NCI-H146 (cell line): ENCODE results near the gene NECTIN2.
A peak's percentile ranks its signal among the peaks of the same experiment; 100 is the strongest.

Experiments
- DNase-seq: peaks from one replicate; lab custom pipeline; 2025; lab: John Stamatoyannopoulos, UW

The NECTIN2 gene

DNA sequence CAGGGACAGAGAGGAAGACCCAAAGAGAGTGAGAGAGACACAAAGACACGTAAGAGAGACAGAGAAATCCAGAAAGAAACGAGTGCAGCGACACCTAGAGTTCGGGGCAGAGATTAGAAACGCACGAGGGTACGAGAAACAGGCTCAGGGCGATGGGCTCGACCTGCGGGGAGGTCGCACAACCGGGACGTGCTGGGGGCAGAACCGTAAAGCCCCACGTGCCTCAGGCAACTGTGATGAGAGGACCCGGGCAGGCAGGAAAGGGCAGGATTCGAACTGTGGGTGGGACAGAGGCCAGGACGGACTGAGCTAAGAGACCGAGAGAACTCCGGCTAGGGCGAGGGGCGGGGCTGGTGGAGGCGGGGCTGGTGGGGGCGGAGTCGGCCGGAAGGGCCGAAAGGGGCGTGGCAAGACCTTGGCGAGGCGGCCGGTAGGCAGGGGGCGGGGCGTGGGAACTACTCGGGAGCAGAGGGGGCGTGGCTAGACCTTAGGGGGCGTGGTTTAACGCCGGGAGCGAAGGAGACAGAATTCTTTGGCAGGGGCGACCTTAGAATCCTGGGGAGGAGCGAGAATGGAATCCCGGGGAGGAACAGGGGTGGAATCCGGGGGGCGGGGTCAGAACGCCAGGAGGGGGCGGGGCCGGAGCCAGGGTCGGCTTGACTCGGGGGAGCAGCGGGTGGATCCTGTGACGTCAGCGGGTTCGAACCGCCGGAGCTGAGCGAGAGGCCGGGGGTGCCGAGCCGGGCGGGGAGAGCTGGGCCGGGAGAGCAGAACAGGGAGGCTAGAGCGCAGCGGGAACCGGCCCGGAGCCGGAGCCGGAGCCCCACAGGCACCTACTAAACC is at the start of gene NECTIN2:
Gene NECTIN2 (plus strand): TSS at position 686 of the 843 bp plus-strand sequence. CDS start 229 bp downstream, outside the sequence.
- peak; percentile 99 for DNase-seq

DNA sequence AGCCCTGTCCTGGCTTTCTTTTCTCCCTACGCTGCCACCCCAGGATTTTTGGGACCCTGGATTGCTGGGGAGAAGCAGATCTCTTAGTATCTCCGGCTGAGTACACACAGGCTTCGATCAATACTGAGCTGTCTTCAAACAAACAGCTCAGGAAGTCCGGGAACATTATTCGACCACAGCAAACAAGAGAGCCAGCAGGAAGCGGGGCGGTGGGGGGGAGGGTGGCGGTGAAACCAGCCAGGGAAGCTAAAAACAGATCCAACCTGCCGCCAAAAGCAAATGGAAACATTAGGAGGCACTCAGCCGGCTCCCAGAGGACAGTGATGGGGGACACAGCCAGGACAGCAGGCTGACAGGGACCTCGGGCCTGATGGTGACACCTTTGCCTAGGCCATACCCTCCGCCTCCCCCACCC is 49.4 kb upstream of the NECTIN2 start:
- peak; percentile 98 for DNase-seq

DNA sequence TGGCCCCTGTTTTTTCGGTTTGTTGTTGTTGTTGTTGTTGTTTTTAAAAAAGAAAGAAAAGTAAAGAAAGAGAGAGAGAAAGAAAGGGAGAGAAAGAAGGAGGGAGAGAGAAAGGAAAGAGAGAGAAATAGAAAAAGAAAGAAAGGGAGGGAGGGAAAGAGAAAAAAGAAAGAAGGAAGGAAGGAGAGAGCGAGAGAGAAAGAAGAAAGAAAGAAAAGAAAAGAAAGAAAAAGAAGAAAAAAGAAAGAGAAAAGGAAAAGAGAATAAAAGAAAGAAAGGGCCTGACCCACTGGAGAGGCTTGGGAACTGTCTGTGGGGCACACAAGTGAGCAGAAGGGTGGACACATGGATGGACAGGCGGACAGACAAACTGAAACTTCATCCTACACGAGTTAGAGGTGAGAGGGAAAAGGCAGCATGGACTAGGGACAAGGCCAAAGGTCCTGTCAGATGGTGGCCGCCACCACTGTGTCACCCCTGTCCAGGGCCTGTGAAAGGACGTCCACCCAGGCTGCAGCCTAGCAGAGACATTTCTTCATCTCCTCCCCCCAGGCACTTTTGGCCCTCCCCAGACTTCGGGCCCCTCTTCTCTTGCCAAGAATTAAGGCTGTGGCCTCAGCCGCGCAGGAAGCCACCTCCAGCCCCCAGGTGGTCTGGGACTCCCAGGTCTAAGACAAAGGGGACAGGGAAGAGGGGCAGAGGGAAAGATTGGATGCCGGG is 46.3 kb upstream of the NECTIN2 start:
- no peak for DNase-seq

DNA sequence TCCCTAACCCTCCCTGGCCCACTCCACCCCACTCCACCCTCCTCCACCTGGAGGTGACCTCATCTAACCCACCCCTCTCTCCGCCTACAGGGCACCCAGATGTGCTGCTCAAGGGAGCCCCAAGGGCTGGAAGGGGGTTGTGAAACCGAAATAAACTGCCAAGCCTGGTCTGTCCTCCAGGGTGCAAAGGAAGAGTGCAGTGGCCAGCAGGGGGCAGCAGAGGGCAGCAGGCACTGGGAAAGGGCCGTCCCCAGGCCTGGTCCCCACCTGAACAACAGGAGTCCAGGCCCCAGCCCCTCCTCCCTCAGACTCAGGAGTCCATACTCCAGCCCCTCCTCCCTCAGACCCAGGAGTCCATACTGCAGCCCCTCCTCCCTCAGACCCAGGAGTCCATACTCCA is 45.6 kb upstream of the NECTIN2 start:
- DNase-seq, result peak; percentile 82

DNA sequence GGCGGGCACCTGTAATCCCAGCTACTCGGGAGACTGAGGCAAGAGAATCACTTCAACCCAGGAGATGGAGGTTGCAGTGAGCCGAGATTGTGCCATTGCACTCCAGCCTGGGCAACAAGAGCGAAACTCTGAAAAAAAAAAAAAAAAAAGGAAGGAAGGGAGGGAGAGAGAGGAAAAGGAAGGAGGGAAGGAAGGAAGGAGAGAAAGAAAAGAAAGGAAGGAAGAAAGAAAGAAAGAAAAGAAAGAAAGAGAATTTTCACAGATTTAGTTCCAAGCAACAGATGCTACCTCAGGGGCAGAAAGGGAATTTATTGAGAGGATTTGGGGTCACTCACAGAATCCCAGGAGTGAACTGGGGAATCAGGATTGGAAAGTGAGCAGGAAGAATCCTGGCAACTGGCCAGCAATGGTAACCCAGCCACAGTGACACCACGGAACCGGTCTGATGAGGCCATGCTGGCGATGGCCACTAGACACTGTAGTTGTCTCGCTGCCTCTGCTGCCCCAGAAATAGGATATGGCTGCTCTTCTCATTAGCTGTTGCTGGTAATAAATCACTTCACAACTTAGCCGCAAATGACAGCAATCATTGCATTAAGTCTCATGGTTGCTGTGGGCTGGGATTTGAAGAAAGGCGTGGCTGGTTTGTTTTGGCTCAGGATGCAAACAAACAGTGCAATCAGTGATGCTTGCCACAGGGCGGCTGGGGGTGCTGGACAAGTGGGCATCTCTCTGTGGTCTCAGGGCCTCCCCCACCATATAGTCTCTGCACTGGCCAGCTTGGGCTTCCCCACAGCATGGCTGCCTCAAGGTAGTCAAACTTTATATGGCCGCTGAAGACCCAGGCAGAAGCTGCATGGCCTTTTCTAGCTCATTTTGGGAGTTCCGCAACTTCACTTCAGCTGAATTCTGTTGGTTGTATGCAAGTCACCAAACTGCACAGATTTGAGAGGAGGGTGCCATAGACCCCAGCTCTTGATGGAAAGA is 42.4 kb upstream of the NECTIN2 start:
- no peak for DNase-seq

DNA sequence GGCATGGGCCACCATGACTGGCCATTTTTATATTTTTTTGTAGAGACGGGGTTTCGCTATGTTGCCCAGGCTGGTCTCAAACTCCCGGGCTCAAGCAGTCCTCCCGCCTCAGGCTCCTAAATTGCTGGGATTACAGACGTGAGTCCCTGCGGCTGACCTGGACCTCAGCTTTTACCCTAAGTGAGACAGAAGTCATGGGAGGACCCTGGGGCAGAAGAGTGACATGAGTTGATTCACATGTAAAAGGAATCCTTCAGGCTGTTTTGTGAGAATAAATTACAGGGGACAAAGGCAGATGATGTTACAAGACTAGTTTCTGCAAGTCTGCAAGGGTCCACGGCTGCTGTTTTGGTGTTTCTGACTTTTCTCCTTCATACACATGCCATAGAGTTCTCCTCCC is 39.8 kb upstream of the NECTIN2 start:
- DNase-seq, result no peak

DNA sequence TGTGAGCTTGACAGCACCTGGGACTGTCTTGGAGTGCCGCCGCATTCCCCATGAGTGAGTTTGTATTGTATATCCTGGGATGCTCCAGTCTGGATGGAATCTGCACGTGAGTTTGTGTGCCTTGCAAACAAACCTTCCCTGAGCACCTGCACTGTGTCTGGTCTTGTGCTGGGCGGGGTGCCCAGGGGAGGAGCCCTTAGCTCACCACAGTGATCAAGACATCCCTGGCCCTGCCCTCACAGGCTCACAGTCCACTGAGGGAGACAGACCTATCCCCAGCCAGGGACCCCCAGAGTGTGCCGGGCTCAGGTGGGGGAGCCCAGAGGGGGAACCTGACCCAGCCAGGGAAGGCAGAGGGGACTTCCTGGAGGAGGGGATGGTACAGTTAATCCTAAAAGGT is 38.9 kb upstream of the NECTIN2 start:
- DNase-seq, result peak; percentile 96

DNA sequence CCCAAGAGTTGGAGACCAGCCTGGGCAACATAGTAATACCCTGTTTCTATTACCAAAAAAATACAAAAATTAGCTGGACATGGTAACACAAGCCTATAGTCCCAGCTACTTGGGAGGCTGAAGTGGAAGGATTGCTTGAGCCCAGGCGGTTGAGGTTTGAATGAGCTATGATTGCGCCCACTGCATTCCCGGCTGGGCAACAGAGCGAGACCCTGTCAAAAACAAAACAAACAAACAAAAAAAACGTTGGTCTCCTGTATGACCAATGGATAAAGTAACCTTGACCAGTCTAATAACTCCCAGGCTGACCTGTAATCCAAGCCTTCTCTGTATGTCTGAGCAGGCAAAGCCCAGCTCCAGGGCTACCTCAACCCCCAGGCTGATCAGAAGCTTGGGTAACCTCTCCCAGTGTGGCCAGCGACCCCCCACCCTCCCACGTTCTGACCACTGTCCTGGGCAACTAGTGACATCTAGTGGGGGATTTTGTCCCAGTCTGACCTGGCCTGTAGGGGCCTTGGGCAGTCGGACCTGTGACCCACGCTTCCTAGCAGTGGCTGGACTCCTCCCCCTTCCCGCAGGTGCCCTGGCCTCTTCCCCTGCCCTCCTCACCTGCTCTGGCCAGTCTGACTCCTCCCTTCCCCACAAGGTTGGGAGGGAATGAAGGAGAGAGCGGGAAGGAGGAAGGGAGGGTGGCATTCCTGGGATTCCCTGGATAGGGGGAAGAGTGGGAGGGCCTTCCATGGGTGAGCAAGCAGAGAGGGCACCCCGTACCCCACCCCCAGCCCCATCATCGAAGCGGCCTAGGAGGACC is 38.2 kb upstream of the NECTIN2 start:
- DNase-seq, result peak; percentile 97

DNA sequence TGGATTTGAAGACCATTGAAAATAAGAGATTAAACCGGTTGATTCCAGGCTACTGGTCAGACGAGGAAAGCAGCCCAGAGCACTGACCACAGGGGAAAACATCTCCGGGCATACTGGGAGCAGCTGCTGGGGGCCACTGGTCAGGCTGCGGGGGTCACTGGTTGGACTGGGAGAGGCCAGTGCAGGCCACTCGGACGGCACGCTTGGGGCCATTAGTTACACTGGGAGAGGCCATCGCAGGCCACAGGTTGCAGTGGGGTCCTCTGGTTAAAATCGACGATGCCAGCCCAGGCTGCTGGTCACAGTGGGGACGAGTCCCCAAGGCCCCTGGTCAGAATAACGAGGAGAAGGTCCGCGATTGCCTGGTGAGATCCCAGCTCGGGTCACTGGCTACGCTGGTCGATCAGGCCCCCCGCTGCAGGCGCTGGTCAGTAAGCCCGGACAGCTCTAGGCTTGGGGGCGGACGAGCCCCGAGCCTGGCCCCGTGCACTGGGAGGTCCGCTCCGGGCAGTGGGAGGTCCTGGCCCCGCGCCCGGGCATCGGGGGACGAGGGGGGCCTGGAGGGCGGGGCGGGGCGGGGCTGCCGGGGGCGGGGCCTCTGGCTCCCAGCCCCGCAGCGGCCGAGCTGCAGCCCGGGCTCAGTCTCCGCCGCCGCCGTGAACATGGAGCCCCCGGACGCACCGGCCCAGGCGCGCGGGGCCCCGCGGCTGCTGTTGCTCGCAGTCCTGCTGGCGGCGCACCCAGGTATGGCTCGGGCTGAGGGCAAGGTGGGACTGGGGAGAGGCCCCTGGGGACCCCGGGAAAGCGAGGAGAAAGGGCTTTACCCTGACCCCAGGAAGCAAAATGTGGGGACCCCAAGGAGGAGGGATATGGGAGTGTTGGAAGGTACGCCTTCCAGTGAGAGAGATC is 37.4 kb upstream of the NECTIN2 start, which contains the start of gene BCAM:
Gene BCAM (plus strand): TSS at position 641 of the 909 bp plus-strand sequence. CDS start 22 bp downstream, at position 663.
- DNase-seq, result peak; percentile 91

DNA sequence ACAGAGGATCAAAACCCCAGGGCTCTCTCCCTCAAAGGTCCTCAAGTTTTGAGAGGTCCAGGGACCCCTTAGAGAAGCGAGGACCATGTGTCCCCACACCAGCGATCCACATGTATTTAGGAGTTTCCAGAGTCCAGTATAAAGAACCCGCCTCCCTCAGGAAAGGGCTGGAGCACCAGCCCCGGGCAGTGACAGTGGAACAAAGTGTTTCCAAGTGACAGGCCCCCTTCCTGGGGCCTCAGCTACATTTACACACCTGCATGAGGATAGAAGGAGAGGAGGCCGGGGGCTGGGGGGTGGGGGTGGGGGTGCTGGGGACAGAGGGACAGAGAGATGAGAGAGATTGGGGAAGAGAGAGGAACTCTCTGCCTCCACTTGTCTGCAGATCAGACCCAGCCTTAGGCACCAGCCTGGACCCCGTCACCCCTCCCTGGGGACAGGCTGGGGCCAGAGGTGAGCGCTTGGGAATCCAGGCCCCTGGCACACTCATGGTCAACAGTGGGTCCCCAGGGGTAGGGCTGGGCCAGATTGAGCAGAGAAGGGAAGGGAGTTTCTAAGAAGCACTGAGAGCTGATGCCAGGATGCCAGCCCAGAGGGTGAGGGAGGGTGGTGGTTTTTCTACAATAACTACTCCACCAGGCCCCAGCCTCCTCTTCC is 36.4 kb upstream of the NECTIN2 start:
- peak; percentile 57 for DNase-seq

DNA sequence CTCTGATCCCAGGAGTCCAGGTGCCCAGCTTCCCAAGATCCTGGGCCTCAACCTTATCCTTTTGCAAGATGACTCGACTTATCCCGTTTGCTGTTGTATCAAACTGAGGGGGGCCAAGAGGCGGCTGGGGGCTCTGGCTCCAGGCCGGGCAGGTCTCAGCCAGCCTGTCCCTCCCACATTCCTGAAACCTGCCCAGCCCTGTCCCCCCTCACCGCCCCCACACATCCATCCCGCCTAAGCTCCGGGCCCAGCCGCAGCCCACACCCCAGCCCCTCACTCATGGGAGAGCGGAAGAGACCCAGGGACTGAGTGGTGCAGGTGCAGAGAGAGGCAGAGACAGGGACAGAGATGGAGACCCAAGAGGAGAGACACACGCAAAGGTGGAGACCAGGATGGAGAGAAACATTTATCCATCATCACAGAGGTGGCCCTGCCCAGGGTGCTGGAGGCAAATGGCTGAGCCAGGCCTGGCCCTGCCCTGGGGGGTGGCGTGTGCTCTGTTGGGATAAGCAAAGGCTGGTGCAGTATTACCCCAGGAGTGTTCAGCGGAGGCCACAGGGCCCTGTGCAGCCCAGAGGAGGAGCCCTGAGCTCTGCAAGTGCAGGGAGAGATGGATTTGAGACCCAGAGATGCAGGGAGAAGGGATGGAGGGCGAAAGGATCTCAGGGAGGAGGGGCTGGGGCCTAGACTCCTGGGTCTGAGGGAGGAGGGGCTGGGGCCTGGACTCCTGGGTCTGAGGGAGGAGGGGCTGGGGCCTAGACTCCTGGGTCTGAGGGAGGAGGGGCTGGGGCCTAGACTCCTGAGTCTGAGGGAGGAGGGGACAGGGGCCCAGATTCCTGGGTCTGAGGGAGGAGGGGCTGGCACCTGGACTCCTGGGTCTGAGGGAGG is 35.6 kb upstream of the NECTIN2 start:
- no peak for DNase-seq

DNA sequence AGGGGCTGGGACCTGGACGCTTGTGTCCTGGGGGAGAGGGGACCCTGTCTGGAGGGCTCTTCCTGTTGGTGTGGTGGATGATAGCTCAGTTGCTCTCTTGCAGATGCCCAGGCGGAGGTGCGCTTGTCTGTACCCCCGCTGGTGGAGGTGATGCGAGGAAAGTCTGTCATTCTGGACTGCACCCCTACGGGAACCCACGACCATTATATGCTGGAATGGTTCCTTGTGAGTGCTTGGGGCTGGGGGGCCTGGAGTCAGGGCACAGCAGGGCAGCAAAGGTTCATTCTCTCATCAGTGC is 35.0 kb upstream of the NECTIN2 start:
- DNase-seq, result no peak

DNA sequence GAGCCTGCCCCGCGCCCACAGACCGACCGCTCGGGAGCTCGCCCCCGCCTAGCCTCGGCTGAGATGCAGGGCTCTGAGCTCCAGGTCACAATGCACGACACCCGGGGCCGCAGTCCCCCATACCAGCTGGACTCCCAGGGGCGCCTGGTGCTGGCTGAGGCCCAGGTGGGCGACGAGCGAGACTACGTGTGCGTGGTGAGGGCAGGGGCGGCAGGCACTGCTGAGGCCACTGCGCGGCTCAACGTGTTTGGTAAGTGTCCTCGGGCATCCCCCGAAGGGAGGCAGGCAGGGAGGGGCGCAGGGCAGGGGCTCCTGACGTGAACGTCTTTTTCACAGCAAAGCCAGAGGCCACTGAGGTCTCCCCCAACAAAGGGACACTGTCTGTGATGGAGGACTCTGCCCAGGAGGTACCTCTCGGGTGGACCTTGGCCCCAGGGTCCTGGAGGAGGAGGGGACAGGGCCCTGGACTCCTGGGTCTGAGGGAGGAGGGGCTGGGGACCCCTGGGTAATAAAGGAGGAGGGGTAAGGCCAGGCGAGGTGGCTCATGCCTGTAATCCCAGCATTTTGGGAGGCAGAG is 33.9 kb upstream of the NECTIN2 start:
- DNase-seq, result no peak

DNA sequence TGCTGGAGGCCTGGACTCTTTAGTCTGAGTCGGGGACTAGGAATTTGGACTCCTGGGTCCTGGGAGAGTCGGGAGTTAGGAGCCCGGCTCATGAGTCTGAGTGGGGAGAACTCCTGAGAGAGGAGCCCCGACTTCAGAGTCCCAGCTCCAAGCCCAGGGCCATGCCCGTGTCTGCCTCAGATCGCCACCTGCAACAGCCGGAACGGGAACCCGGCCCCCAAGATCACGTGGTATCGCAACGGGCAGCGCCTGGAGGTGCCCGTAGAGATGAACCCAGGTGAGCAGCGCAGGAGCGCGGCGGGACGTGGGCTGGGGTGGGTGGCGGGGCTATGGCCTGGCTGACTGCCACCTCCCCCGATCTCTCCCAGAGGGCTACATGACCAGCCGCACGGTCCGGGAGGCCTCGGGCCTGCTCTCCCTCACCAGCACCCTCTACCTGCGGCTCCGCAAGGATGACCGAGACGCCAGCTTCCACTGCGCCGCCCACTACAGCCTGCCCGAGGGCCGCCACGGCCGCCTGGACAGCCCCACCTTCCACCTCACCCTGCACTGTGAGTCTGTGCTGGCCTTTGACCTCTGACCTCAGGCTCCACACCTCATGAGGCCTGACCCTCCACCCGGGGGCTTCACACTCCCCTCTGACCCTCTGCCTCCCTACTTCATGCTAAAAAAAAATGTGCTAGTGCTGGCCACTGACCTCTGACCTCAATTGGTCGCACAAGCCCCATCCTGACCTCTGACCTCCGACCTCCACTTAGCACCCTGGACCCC is 32.8 kb upstream of the NECTIN2 start:
- no peak for DNase-seq

DNA sequence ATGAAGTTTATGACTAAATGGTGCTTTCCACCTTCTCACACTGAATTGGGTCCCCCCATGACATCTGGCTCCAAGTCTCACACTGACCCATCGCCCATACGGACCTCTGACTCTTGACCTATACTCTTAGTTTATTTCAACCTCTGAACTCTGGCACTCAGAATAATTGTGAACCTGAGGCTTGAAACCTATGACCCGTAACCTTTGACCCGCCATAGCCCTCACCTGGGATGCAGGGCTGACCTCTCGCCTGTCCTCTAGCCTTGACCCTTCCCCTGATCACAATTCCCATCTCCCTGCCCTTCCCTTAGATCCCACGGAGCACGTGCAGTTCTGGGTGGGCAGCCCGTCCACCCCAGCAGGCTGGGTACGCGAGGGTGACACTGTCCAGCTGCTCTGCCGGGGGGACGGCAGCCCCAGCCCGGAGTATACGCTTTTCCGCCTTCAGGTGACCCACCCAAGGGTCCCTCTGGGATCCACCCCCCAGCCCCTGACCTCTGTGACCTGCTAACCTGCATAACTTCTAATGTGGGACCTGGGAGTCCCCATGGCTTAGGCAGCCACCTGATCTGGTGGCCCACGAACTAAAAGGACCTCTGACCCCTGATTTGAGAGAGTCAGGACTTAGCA is 32.1 kb upstream of the NECTIN2 start:
- DNase-seq, result no peak

DNA sequence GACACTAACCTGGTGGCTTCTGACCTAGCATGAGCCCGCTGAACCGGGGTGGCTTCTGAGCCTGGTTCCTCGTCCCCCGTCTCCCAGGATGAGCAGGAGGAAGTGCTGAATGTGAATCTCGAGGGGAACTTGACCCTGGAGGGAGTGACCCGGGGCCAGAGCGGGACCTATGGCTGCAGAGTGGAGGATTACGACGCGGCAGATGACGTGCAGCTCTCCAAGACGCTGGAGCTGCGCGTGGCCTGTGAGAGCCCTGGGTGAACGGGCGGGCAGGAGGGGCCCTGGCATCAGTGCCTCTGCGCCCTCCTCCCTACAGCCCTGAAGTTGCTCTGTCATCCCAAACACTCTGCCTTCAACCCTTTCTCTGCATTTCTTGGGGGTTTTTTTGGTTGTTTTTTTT is 31.6 kb upstream of the NECTIN2 start:
- DNase-seq, result no peak

DNA sequence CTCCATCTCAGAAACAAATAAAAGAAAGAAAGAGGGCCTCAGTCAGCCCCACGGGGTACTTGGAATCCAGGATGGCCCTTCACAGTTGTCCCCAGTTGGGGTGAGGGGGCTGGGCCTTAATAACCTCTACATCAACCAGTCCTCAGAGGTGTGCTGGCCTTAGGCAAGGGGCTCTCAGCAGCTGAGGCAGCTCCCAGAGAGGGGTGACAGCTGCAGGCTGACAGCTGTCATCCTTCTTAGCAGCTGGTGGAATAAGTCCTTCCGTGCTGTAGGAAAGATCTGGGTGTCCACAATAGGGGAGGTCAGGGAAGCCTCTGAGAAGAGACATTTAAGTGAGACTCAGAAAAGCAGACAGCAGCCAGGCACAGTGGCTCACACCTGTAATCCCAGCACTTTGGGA is 29.8 kb upstream of the NECTIN2 start:
- DNase-seq, result no peak
